ENCODE results near the gene TMX2. TPM values are rescaled to one million over a fixed set of nuclear protein-coding genes. Genes with fewer than 3 reads are reported as not detected.

TMX2 gene
- total RNA-seq, 1 donor from 2014 or later: 56.6 TPM

GRCh38 chr11:57787006-57787604 is 74.7 kb downstream of the TMX2 start:
- DNase-seq (no peak), ATAC-seq (ENCODE audit: poor library complexity) (no peak)
- intact Hi-C loops (cut with DNase I): no loop called here

GRCh38 chr11:57787920-57788702 is 75.7 kb downstream of the TMX2 start:
- ATAC-seq (ENCODE audit: poor library complexity) (peak; percentile 26), DNase-seq (no peak)
- intact Hi-C loops (cut with DNase I): no loop called here

GRCh38 chr11:57788703-57789088 is 76.3 kb downstream of the TMX2 start:
- DNase-seq (no peak), ATAC-seq (ENCODE audit: poor library complexity) (no peak)
- intact Hi-C loops (cut with DNase I): no loop called here

Other genes with a start within 250 kb of the TMX2 start
- 5.4 TPM for gene SLC43A1, start 196.9 kb upstream of the TMX2 start, total RNA-seq
- gene TIMM10, start 181.8 kb upstream of the TMX2 start, total RNA-seq: 64.8 TPM
- gene SMTNL1, start 175.0 kb upstream of the TMX2 start, total RNA-seq: not detected
- gene UBE2L6, start 144.9 kb upstream of the TMX2 start, total RNA-seq: 15.1 TPM
- 118 TPM for gene SERPING1, start 114.9 kb upstream of the TMX2 start, total RNA-seq
- gene YPEL4, start 62.7 kb upstream of the TMX2 start, total RNA-seq: 0.54 TPM
- gene CLP1, start 54.8 kb upstream of the TMX2 start, total RNA-seq: 6.3 TPM
- 43.7 TPM for gene ZDHHC5, start 44.5 kb upstream of the TMX2 start, total RNA-seq
- gene MED19, start 378 bp upstream of the TMX2 start, total RNA-seq: 7.7 TPM
- gene SELENOH, start 28.9 kb downstream of the TMX2 start, total RNA-seq: 88.4 TPM
- not detected for gene BTBD18, start 39.2 kb downstream of the TMX2 start, total RNA-seq
- 66.5 TPM for gene CTNND1, start 49.2 kb downstream of the TMX2 start, total RNA-seq

Data from Right ventricle myocardium superior (tissue), 1 donor.